ENCODE data around the gene PITX1.

PITX1 gene

GRCh38 chr5:135062216-135063055 lies 28.4 kb upstream of the PITX1 start:
- DNase-seq (ENCODE audit: low read depth in 1 of 2, low spot score in 1 of 2): no peak

- no peak for DNase-seq (ENCODE audit: low read depth in 1 of 2, low spot score in 1 of 2)
These were observed 27.0 kb upstream of the PITX1 start for GRCh38 chr5:135061001-135061400.

- no peak for DNase-seq (ENCODE audit: low read depth in 1 of 2, low spot score in 1 of 2)
These were observed 26.0 kb upstream of the PITX1 start for GRCh38 chr5:135060021-135060420.

- DNase-seq (ENCODE audit: low read depth in 1 of 2, low spot score in 1 of 2): no peak
These were observed 25.2 kb upstream of the PITX1 start for GRCh38 chr5:135059000-135059923.

- DNase-seq (ENCODE audit: low read depth in 1 of 2, low spot score in 1 of 2): no peak
These were observed 24.3 kb upstream of the PITX1 start for GRCh38 chr5:135058331-135058732.

GRCh38 chr5:135057233-135057632 lies 23.2 kb upstream of the PITX1 start:
- DNase-seq (ENCODE audit: low read depth in 1 of 2, low spot score in 1 of 2): no peak

- no peak for DNase-seq (ENCODE audit: low read depth in 1 of 2, low spot score in 1 of 2)
These were observed 22.4 kb upstream of the PITX1 start for GRCh38 chr5:135056316-135057030.

GRCh38 chr5:135055396-135055795 lies 21.4 kb upstream of the PITX1 start:
- DNase-seq (ENCODE audit: low read depth in 1 of 2, low spot score in 1 of 2): no peak

- no peak for DNase-seq (ENCODE audit: low read depth in 1 of 2, low spot score in 1 of 2)
These were observed 20.5 kb upstream of the PITX1 start for GRCh38 chr5:135054546-135054945.

GRCh38 chr5:135053989-135054388 lies 20.0 kb upstream of the PITX1 start:
- DNase-seq (ENCODE audit: low read depth in 1 of 2, low spot score in 1 of 2): no peak

GRCh38 chr5:135053278-135053677 lies 19.2 kb upstream of the PITX1 start:
- DNase-seq (ENCODE audit: low read depth in 1 of 2, low spot score in 1 of 2): no peak

- DNase-seq (ENCODE audit: low read depth in 1 of 2, low spot score in 1 of 2): no peak
These were observed 18.6 kb upstream of the PITX1 start for GRCh38 chr5:135052511-135053145.

GRCh38 chr5:135051872-135052271 lies 17.8 kb upstream of the PITX1 start:
- no peak for DNase-seq (ENCODE audit: low read depth in 1 of 2, low spot score in 1 of 2)

- no peak for DNase-seq (ENCODE audit: low read depth in 1 of 2, low spot score in 1 of 2)
These were observed 17.4 kb upstream of the PITX1 start for GRCh38 chr5:135051399-135051798.

GRCh38 chr5:135050244-135050767 lies 16.3 kb upstream of the PITX1 start:
- no peak for DNase-seq (ENCODE audit: low read depth in 1 of 2, low spot score in 1 of 2)

GRCh38 chr5:135048930-135049329 lies 14.9 kb upstream of the PITX1 start:
- no peak for DNase-seq (ENCODE audit: low read depth in 1 of 2, low spot score in 1 of 2)

- no peak for DNase-seq (ENCODE audit: low read depth in 1 of 2, low spot score in 1 of 2)
These were observed 14.3 kb upstream of the PITX1 start for GRCh38 chr5:135048286-135048685.

GRCh38 chr5:135047347-135047695 lies 13.3 kb upstream of the PITX1 start:
- DNase-seq (ENCODE audit: low read depth in 1 of 2, low spot score in 1 of 2): no peak

GRCh38 chr5:135046661-135047346 lies 12.8 kb upstream of the PITX1 start:
- no peak for DNase-seq (ENCODE audit: low read depth in 1 of 2, low spot score in 1 of 2)

- no peak for DNase-seq (ENCODE audit: low read depth in 1 of 2, low spot score in 1 of 2)
These were observed 11.5 kb upstream of the PITX1 start for GRCh38 chr5:135045488-135045887.

Measured in activated CD4-positive, alpha-beta T cell treated with anti-CD3 and anti-CD28 coated beads, Interleukin-2, amount 50 U/mL, for 24 hours (primary cell).